Hepatocyte (in vitro differentiated cells): Measurements from ENCODE around the gene PRKRIP1. TPM values are rescaled to one million over a fixed set of nuclear protein-coding genes. Genes with fewer than 3 reads are reported as not detected.
"Not testable (repeated sequence)": the region's sequence is repeated elsewhere in the genome, so short reads cannot be mapped to it uniquely, and the experiment has no call there.

Experiments used
- DNase-seq: peaks from one replicate; pipeline ENCODE4 v3.0.0-alpha.2; 2016; ENCODE audit warnings: low spot score
- H2AFZ ChIP-seq: fragments of 200-600 bp; sonication (generic); 2 replicates; pipeline ENCODE4 v1.6.0; 2016; ENCODE audit warnings: antibody characterized with exemption, mild to moderate bottlenecking
- H3K27ac ChIP-seq: fragments of 200-600 bp; sonication (generic); 2 replicates; pipeline ENCODE4 v1.5.1; 2016; ENCODE audit warnings: mild to moderate bottlenecking
- H3K27me3 ChIP-seq: fragments of 200-600 bp; sonication (generic); 2 replicates; pipeline ENCODE4 v1.6.1; 2016
- H3K36me3 ChIP-seq: fragments of 200-600 bp; sonication (generic); replicated peaks from 2 replicates; pipeline ENCODE4 v1.5.1; 2016; ENCODE audit warnings: low read depth; ENCODE audit not compliant: insufficient read depth
- H3K4me1 ChIP-seq: fragments of 200-600 bp; sonication (generic); 2 replicates; pipeline ENCODE4 v1.5.1; 2016; ENCODE audit warnings: mild to moderate bottlenecking, moderate library complexity; ENCODE audit not compliant: insufficient read depth
- H3K4me2 ChIP-seq: fragments of 200-600 bp; sonication (generic); 2 replicates; pipeline ENCODE4 v1.6.0; 2016
- H3K4me3 ChIP-seq: fragments of 200-600 bp; sonication (generic); 2 replicates; pipeline ENCODE4 v1.5.1; 2016; ENCODE audit warnings: mild to moderate bottlenecking
- H3K79me2 ChIP-seq: fragments of 200-600 bp; sonication (generic); 2 replicates; pipeline ENCODE4 v1.6.0; 2017; ENCODE audit warnings: mild to moderate bottlenecking
- H3K9me2 ChIP-seq: fragments of 200-600 bp; sonication (generic); replicated peaks from 2 replicates; pipeline ENCODE4 v1.6.0; 2017; ENCODE audit warnings: mild to moderate bottlenecking; ENCODE audit not compliant: insufficient read depth
- H3K9me3 ChIP-seq: fragments of 200-600 bp; sonication (generic); 2 replicates; pipeline ENCODE4 v1.5.1; 2016; ENCODE audit warnings: low read depth, mild to moderate bottlenecking
- H4K20me1 ChIP-seq: fragments of 200-600 bp; sonication (generic); 2 replicates; pipeline ENCODE4 v1.6.0; 2016; ENCODE audit warnings: mild to moderate bottlenecking; ENCODE audit not compliant: insufficient read depth, poor library complexity, severe bottlenecking
- CTCF ChIP-seq: fragments of 200-600 bp; sonication (generic); IDR thresholded peaks from 2 replicates; pipeline ENCODE4 v1.5.1; 2016; ENCODE audit warnings: antibody characterized with exemption, mild to moderate bottlenecking; ENCODE audit not compliant: poor library complexity
- EZH2 ChIP-seq: fragments of 200-600 bp; sonication (generic); IDR thresholded peaks from 2 replicates; pipeline ENCODE4 v1.6.1; 2016; ENCODE audit warnings: antibody characterized with exemption, mild to moderate bottlenecking, borderline replicate concordance
- EZH2phosphoT487 ChIP-seq: fragments of 200-600 bp; sonication (generic); IDR thresholded peaks from one replicate; pipeline ENCODE4 v1.6.1; 2018; ENCODE audit warnings: antibody characterized with exemption, mild to moderate bottlenecking, low read depth, moderate library complexity; ENCODE audit not compliant: unreplicated experiment, severe bottlenecking
- WGBS: methylation state at CpG from one replicate; pipeline ENCODE4 v1.1.6; 2016; ENCODE audit warnings: low lambda C conversion rate; ENCODE audit errors: missing lambda C conversion rate; 5-methylcytosine and 5-hydroxymethylcytosine counted together
- polyA plus RNA-seq: library from polyadenylated mRNA; unstranded; fragments of >200 nt; fragmentation: Nextera tagmentation; extraction: Ambion mirVana; gene quantifications from 2 replicates; pipeline ENCODE4 v1.2.1, GENCODE V29; 2016
- total RNA-seq: library from RNA; depleted of rRNA; stranded (reverse); fragments of >200 nt; gene quantifications from 2 replicates; pipeline ENCODE4 v1.2.3, GENCODE V29; 2014

PRKRIP1 gene
- total and polyA plus RNA-seq, 2 experiments from 2014 or later = 33.8 to 44.6 TPM

DNA sequence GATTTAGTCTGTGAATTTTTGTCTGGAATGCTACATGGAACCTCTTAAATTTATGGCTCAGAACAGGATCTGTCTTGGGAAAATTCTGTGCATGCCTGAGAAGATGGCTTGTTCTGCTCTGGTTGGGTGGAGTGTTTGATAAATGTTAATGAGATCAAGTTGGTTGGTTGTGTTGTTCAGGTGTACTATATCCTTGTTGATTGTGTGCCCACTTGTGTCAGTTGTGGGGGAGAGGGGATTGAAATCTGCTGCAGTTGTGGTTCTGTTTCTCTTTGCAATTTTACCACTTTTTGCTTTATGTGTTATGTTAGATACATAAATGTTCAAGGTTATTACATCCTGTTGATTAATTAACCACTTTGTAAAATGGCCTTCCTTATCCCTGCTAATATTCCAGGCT lies 26.1 kb upstream of the PRKRIP1 start:
- not testable (repeated sequence) for H4K20me1 ChIP-seq, H3K36me3 ChIP-seq, H3K9me2 ChIP-seq, H3K27ac ChIP-seq, H2AFZ ChIP-seq, H3K27me3 ChIP-seq, DNase-seq, H3K4me1 ChIP-seq, H3K9me3 ChIP-seq, H3K4me3 ChIP-seq, H3K4me2 ChIP-seq
- H3K79me2 ChIP-seq = peaks cover 40% of the 10 kb centered on the region

GRCh38 chr7:102372796-102373195 lies 23.4 kb upstream of the PRKRIP1 start:
- H3K27ac ChIP-seq, H4K20me1 ChIP-seq, H3K4me2 ChIP-seq, H3K9me2 ChIP-seq, H3K9me3 ChIP-seq, H3K4me3 ChIP-seq, H3K27me3 ChIP-seq, DNase-seq, H3K36me3 ChIP-seq, H3K4me1 ChIP-seq, H2AFZ ChIP-seq: not testable (repeated sequence)
- peaks cover 32% of the 10 kb centered on the region for H3K79me2 ChIP-seq
- WGBS = 81% methylated on average over 2 of the region's 2 CpGs

DNA sequence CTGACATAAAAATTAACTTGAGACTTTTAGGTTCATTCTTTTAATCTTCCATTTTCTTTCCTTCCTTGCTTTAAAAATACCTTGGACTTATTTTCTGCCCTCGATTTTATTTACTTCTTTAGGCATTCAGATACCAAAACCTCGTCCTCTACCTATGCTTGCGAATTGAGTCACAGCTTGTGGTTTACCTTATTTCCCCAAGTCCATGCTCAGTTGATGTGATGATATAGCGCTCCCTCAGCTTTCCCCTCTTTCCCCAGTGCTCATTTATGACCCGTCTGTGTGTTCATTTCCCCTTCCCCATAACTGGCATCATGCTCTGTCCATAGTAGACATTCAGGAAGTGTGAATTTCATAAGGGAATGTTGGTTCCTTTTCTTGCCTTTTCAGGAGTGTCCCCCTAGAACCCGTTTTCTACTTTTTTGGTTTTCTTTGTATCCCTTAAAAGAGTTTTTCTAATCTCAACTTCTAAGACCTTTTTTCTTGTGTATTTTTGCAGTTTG lies 19.1 kb upstream of the PRKRIP1 start:
- no peak overlapping the region for H3K27ac ChIP-seq
- H3K9me3 ChIP-seq = no peaks in the 10 kb centered on the region
- no peak overlapping the region for H3K4me2 ChIP-seq
- DNase-seq = no peak
- H3K9me2 ChIP-seq = no peaks in the 10 kb centered on the region
- no peak for TF ChIP-seq CTCF
- no peak for TF ChIP-seq EZH2
- TF ChIP-seq EZH2phosphoT487 = no peak
- no peaks in the 10 kb centered on the region for H3K4me1 ChIP-seq
- peaks cover 5% of the 10 kb centered on the region for H4K20me1 ChIP-seq
- 94% methylated on average over 6 of the region's 6 CpGs for WGBS
- no peak overlapping the region for H2AFZ ChIP-seq
- H3K4me3 ChIP-seq = no peak overlapping the region
- H3K79me2 ChIP-seq = peaks cover 14% of the 10 kb centered on the region
- H3K27me3 ChIP-seq = no peaks in the 10 kb centered on the region
- H3K36me3 ChIP-seq = peaks cover 3% of the 10 kb centered on the region

DNA sequence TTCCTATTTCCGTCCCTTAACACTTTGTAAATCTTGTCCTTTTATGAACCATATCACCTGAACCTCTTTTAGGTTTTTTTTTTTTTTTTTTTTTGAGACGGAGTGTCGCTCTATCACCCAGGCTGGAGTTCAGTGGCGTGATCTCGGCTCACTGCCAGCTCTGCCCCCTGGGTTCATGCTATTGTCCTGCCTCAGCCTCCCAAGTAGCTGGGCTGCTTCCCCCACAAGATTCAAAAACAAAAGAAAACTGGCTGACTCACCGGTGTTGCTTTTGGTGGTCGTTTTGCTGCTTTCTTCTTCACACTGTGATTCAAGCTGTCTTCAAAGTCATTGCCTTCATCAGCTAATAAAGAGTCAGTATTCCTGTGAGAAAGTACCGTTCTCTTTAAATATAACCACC lies 15.3 kb upstream of the PRKRIP1 start:
- H4K20me1 ChIP-seq, H2AFZ ChIP-seq, H3K4me3 ChIP-seq, H3K4me1 ChIP-seq, H3K27ac ChIP-seq, H3K27me3 ChIP-seq, DNase-seq, H3K9me2 ChIP-seq, H3K36me3 ChIP-seq, H3K9me3 ChIP-seq, H3K4me2 ChIP-seq, H3K79me2 ChIP-seq: not testable (repeated sequence)
- 79% methylated on average over 8 of the region's 8 CpGs for WGBS

DNA sequence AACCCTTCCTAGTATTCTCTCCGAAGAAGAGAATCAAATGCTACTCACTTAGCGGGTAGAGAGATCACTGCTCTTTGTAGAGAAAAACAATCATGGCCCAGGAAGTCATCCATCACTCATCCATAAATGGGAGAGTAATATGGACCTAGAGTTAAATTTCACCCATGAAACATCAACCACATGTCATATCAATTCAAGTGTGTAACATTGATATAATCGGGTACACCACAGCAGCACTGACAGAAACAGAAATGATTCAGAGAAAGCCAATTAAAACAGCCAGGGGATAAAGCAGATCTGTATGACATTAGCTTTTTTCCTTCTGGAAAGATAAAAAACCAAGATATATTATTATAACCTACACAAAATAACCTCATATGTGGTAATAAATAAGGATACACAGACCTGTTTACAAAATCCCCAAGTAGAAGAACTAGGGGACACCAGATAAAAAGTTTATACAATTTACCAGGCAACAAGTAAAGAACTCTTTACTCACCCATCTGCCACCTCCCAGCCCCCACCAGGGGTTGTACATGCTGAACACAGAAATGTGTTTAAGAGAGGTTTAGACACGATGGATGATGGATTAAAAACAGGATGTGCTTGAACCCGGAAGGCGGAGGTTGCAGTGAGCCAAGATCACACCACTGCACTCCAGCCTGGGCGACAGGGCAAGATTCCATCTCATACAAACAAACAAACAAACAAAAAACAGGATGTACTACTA lies 14.3 kb upstream of the PRKRIP1 start:
- H3K36me3 ChIP-seq, H3K4me2 ChIP-seq, H3K4me3 ChIP-seq, H2AFZ ChIP-seq, H3K9me3 ChIP-seq, H3K27ac ChIP-seq, H3K27me3 ChIP-seq, H3K79me2 ChIP-seq, H4K20me1 ChIP-seq, H3K4me1 ChIP-seq, DNase-seq, H3K9me2 ChIP-seq: not testable (repeated sequence)
- WGBS = 99% methylated on average over 5 of the region's 7 CpGs
